ENCODE data around the gene PRDM11. TPM values are rescaled to one million over a fixed set of nuclear protein-coding genes. Genes with fewer than 3 reads are reported as not detected.

The PRDM11 gene
- total and polyA plus RNA-seq, 2 of the 4 experiments (the other 2 are of a cell fraction), result 2.2 to 2.7 TPM

DNA sequence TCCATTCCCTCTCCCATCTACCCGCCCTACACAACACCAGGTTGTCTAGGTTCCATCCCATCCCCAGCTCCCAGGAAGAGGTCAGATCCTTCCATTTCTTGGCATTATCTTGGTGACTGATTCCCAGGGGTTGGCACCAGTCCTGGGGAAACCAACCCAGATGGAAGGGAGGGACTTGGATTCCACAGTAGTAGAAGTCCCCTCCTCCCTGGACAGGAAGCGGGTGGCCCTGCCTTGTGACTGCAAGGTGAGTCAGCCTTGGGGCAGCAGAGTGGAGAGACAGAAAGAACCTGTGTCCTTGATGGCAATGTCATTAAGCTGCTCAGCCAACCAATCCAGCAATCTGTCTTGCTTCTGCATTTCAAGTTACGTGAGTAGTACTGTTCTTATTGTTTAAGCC is 113.2 kb downstream of the PRDM11 start:
- Histone ChIP-seq H3K4ac (ENCODE audit: low read depth, low read length) (no peak overlapping the region), H2BK20ac (ENCODE audit: low read depth, low read length) (no peak overlapping the region), H3K79me1 (ENCODE audit: low read depth in 1 of 2, low read length in 2 of 2) (no peaks in the 10 kb centered on the region), H3K56ac (ENCODE audit: extremely low read depth, insufficient read depth, low read length) (no peak overlapping the region), H4K20me1 (ENCODE audit: insufficient read depth, low read length) (no peaks in the 10 kb centered on the region), H3K18ac (ENCODE audit: low read depth, low read length) (no peak overlapping the region), H4K8ac (ENCODE audit: low read depth in 2 of 2, low read length in 2 of 2) (no peak overlapping the region), H2AK9ac (replicated peaks; ENCODE audit: low read depth, low read length, poor library complexity) (no peak overlapping the region), H3K4me1 (ENCODE audit: control insufficient read depth, insufficient read depth, low read length) (0 out of 2 replicates have a peak, but pooled peaks cover 1% of the 10 kb centered on the region), H3K27me3 (ENCODE audit: control insufficient read depth, insufficient read depth, low read length) (peaks cover 2% of the 10 kb centered on the region; the same call in 1 of the 2 replicates), H3K4me3 (ENCODE audit: insufficient read depth, low read depth, low read length) (no peak overlapping the region), H2BK120ac (ENCODE audit: low read depth, low read length) (no peak overlapping the region), H2AK5ac (ENCODE audit: low read depth, low read length) (no peak overlapping the region), H3K36me3 (ENCODE audit: control insufficient read depth, insufficient read depth, low read length) (no peaks in the 10 kb centered on the region), H2BK15ac (ENCODE audit: low read depth, low read length) (no peak overlapping the region), H4K91ac (ENCODE audit: insufficient read depth, low read depth, low read length) (no peak overlapping the region), H4K5ac (ENCODE audit: low read depth, low read length) (no peak overlapping the region), H3K27ac (ENCODE audit: insufficient read depth, low read length) (no peak overlapping the region), H2AFZ (replicated peaks; ENCODE audit: low read length, poor library complexity) (peak overlapping the region; percentile 17), H3K9me3 (ENCODE audit: control insufficient read depth, insufficient read depth, low read length) (no peaks in the 10 kb centered on the region; the same call in 1 of the 2 replicates), H3K23ac (ENCODE audit: low read depth, low read length) (no peak overlapping the region), H3K9ac (ENCODE audit: low read depth, low read length) (no peak overlapping the region), H3K14ac (replicated peaks; ENCODE audit: low read depth, low read length) (no peak overlapping the region), H3K4me2 (ENCODE audit: low read depth, low read length) (no peak overlapping the region), H2BK5ac (ENCODE audit: low read depth, low read length, poor library complexity, severe bottlenecking) (no peak overlapping the region), H3K9me1 (ENCODE audit: insufficient read depth, low read length) (no peaks in the 10 kb centered on the region)
- POLR2A ChIA-PET (ENCODE audit: unreplicated experiment), result no interaction called here
- DNase-seq (no peak), ATAC-seq (ENCODE audit: low read depth) (no peak)
- no TSS peak for BruUV-seq (replicated peaks)
- CTCF ChIA-PET, result interaction anchor here (0.6 kb wide), 1 partner anchor 17 kb away, joined by 3 read pairs; no protein-coding TSS in a partner anchor
- intact Hi-C loops (cut with micrococcal nuclease) (no loop called here), in situ Hi-C loops (cut with MboI; ENCODE audit: low sequenced_read_pairs) (no loop called here), dilution Hi-C loops (cut with HindIII; ENCODE audit: low sequenced_read_pairs, unreplicated experiment) (no loop called here)
- WGBS, 2 experiments (ENCODE audit: extremely low coverage in 2 of 2, insufficient read length in 1 of 2), result no CpG with 5 or more reads among the region's 3 CpGs
- TF ChIP-seq POLR2A (IDR thresholded peaks at IDR 0.05; ENCODE audit: low read depth, low read length) (no peak), RAD21 (IDR thresholded peaks at IDR 0.05; ENCODE audit: low read length) (no peak), MXI1 (IDR thresholded peaks at IDR 0.05; ENCODE audit: borderline replicate concordance, low read depth, low read length) (no peak), MAZ (IDR thresholded peaks at IDR 0.05; ENCODE audit: borderline replicate concordance, low read depth, low read length) (no peak)
